B cell (primary cell): ENCODE measurements around the gene GTF2A1. TPM values are rescaled to one million over a fixed set of nuclear protein-coding genes. Genes with fewer than 3 reads are reported as not detected.

Experiments
- ATAC-seq: fragments of 200-7000 bp; cut with Tn5 transposase; one replicate; pipeline ENCODE4 v1.10.0; 2021; ENCODE audit warnings: low read depth, mild to moderate bottlenecking, moderate number of reproducible peaks, moderate library complexity
- CTCF ChIA-PET: fragments of 350-600 bp; sonication (Branson Sonifier 250); formaldehyde crosslinking; loops from one replicate; lab custom pipeline; 2021; ENCODE audit warnings: antibody characterized with exemption, inconsistent platforms; lab: Charles Lee
- POLR2A ChIA-PET: fragments of 350-600 bp; sonication (Branson Sonifier 250); formaldehyde crosslinking; loops from one replicate; lab custom pipeline; 2021; ENCODE audit warnings: antibody characterized with exemption; lab: Charles Lee
- DNase-seq: peaks from one replicate; pipeline ENCODE4 v3.0.0; 2013
- H2AFZ ChIP-seq: 2 replicates; pipeline ENCODE4 v1.6.1; 2012; ENCODE audit warnings: mild to moderate bottlenecking, low read depth, low read length; ENCODE audit not compliant: insufficient read depth, poor library complexity, severe bottlenecking
- H3K27ac ChIP-seq, 2 donors: 1 replicate in 1 of 2; 2 replicates in 1 of 2; pipeline ENCODE4 v1.5.1; 2012 to 2013; ENCODE audit warnings: low read length in 2 of 2, mild to moderate bottlenecking in 2 of 2, moderate library complexity in 1 of 2
- H3K27me3 ChIP-seq, 4 experiments: fragments of 200-600 bp in 1 of 4; sonication (generic) in 1 of 4; replicated peaks in 1 of 4; 1 replicate in 2 of 4; 2 replicates in 2 of 4; pipeline versions ENCODE4 v1.6.1 to v1.7.0; 2013 to 2016; ENCODE audit warnings: low read length in 3 of 4, mild to moderate bottlenecking in 2 of 4, mixed read lengths in 1 of 4, moderate library complexity in 1 of 4; ENCODE audit not compliant: insufficient read depth in 4 of 4, control insufficient read depth in 3 of 4; ENCODE audit errors: control extremely low read depth in 1 of 4
- H3K36me3 ChIP-seq, 2 experiments: replicated peaks in 1 of 2; 1 replicate in 1 of 2; 2 replicates in 1 of 2; pipeline versions ENCODE4 v1.6.1 to v1.7.1; 2013; ENCODE audit warnings: low read length in 1 of 2; ENCODE audit not compliant: insufficient read depth in 2 of 2, control insufficient read depth in 1 of 2; ENCODE audit errors: control extremely low read depth in 1 of 2, extremely low read depth in 1 of 2
- H3K4me1 ChIP-seq, 2 donors: fragments of 200-600 bp in 1 of 2; sonication (generic) in 1 of 2; 1 replicate in 1 of 2; 2 replicates in 1 of 2; pipeline versions ENCODE4 v1.5.1 to v1.6.1; 2013 to 2017; ENCODE audit warnings: low read length in 2 of 2; ENCODE audit not compliant: control insufficient read depth in 2 of 2, insufficient read depth in 2 of 2
- H3K4me2 ChIP-seq: replicated peaks from 2 replicates; pipeline ENCODE3; 2012; ENCODE audit warnings: mild to moderate bottlenecking, low read depth, low read length; ENCODE audit not compliant: poor library complexity, severe bottlenecking
- H3K4me3 ChIP-seq, 5 experiments: fragments of 200-600 bp in 1 of 5; sonication (generic) in 1 of 5; 1 replicate in 3 of 5; 2 replicates in 2 of 5; pipeline versions ENCODE4 v1.5.1 to v1.7.0; 2011 to 2016; ENCODE audit warnings: low read length in 4 of 5, mild to moderate bottlenecking in 4 of 5, low read depth in 2 of 5, control low read depth in 1 of 5, moderate library complexity in 1 of 5; ENCODE audit not compliant: insufficient read depth in 1 of 5; ENCODE audit errors: control extremely low read depth in 1 of 5, extremely low read depth in 1 of 5
- H3K79me2 ChIP-seq: fragments of 200-600 bp; sonication (generic); one replicate; pipeline ENCODE4 v1.6.0; 2016; ENCODE audit warnings: low read length; ENCODE audit not compliant: control insufficient read depth, insufficient read depth
- H3K9ac ChIP-seq: fragments of 200-600 bp; sonication (generic); 2 replicates; pipeline ENCODE4 v1.6.1; 2017; ENCODE audit warnings: mild to moderate bottlenecking, low read length, moderate library complexity
- H3K9me3 ChIP-seq, 3 donors: one replicate each; pipeline versions ENCODE4 v1.6.1 to v1.7.1; 2013; ENCODE audit warnings: low read length in 2 of 3; ENCODE audit not compliant: control insufficient read depth in 2 of 3, insufficient read depth in 1 of 3; ENCODE audit errors: control extremely low read depth in 1 of 3
- H4K20me1 ChIP-seq: 2 replicates; pipeline ENCODE4 v1.6.0; 2012; ENCODE audit warnings: mild to moderate bottlenecking, low read length; ENCODE audit not compliant: insufficient read depth, control insufficient read depth, poor library complexity, severe bottlenecking
- H3K27ac Mint-ChIP-seq: one replicate; pipeline ENCODE4 v1.8.0; 2021; ENCODE audit warnings: mixed read lengths
- H3K27me3 Mint-ChIP-seq: one replicate; pipeline ENCODE4 v1.8.0; 2021; ENCODE audit warnings: mixed read lengths
- H3K4me1 Mint-ChIP-seq: one replicate; pipeline ENCODE4 v1.8.0; 2021; ENCODE audit warnings: mixed read lengths
- H3K4me3 Mint-ChIP-seq: one replicate; pipeline ENCODE4 v1.8.0; 2021; ENCODE audit warnings: mixed read lengths
- H3K9me3 Mint-ChIP-seq: one replicate; pipeline ENCODE4 v1.8.0; 2022; ENCODE audit warnings: mixed read lengths; ENCODE audit not compliant: insufficient read depth
- CTCF ChIP-seq: fragments of 200-600 bp; IDR thresholded peaks from one replicate; pipeline ENCODE4 v1.8.0; 2022; ENCODE audit warnings: antibody characterized with exemption, mild to moderate bottlenecking
- EZH2 ChIP-seq: IDR thresholded peaks from 2 replicates; pipeline ENCODE4 v1.6.1; 2012; ENCODE audit warnings: borderline replicate concordance, low read depth, mild to moderate bottlenecking, moderate library complexity, low read length; ENCODE audit not compliant: insufficient read depth, poor library complexity, severe bottlenecking
- WGBS: methylation state at CpG from one replicate; pipeline ENCODE4 v1.1.5; 2013; ENCODE audit warnings: missing lambda C conversion rate; ENCODE audit not compliant: insufficient coverage; 5-methylcytosine and 5-hydroxymethylcytosine counted together
- intact Hi-C: fragments of 100-400 bp; cut with micrococcal nuclease; formaldehyde crosslinking; loops from one replicate; pipeline ENCODE4 v1.10.0; 2022
- polyA plus RNA-seq: library from polyadenylated mRNA; depleted of rRNA; stranded (reverse); fragments of >200 nt; gene quantifications from 2 replicates; pipeline ENCODE4 v1.2.3, GENCODE V29; 2012
- total RNA-seq, 2 donors: library from RNA; stranded (reverse); fragments of 120-200 nt in 1 of 2; gene quantifications; 1 replicate in 1 of 2; 2 replicates in 1 of 2; pipeline versions ENCODE4 v1.2.3 to v1.2.4, GENCODE V29; 2013 to 2022

Gene GTF2A1
- total and polyA plus RNA-seq, 2 donors (not counting 1 experiment from before 2014, with no cell fraction given), result 7.1 to 45.1 TPM

GRCh38 chr14:81198651-81199050, 22.1 kb downstream of the GTF2A1 start:
- DNase-seq (no peak), ATAC-seq (no peak)
- ChIA-PET POLR2A (no interaction called here), CTCF (no interaction called here)
- Mint-ChIP-seq H3K4me3 (no peak overlapping the region), H3K27me3 (no peaks in the 10 kb centered on the region), H3K27ac (no peak overlapping the region), H3K4me1 (peaks cover 3% of the 10 kb centered on the region), H3K9me3 (no peaks in the 10 kb centered on the region)
- Histone ChIP-seq H2AFZ (no peak overlapping the region), H4K20me1 (peaks cover 12% of the 10 kb centered on the region), H3K79me2 (peaks cover 23% of the 10 kb centered on the region), H3K9me3 (no peaks in the 10 kb centered on the region), H3K4me2 (no peak overlapping the region), H3K4me3 (no peak overlapping the region), H3K36me3 (peaks cover 6 to 68% of the 10 kb centered on the region in 2 experiments), H3K4me1 (no peaks in the 10 kb centered on the region), H3K27me3 (no peaks in the 10 kb centered on the region), H3K27ac (no peak overlapping the region), H3K9ac (no peak overlapping the region)
- intact Hi-C loops, result no loop called here
- TF ChIP-seq EZH2 (no peak), CTCF (no peak)
- WGBS, result no CpG with 5 or more reads among the region's 2 CpGs

GRCh38 chr14:81193924-81194633, 26.7 kb downstream of the GTF2A1 start:
- ATAC-seq (no peak), DNase-seq (no peak)
- no peak for TF ChIP-seq EZH2
- no peak for TF ChIP-seq CTCF
- Histone ChIP-seq H3K4me3 (no peak overlapping the region), H3K9ac (no peak overlapping the region), H3K4me1 (no peaks in the 10 kb centered on the region), H3K27ac (no peak overlapping the region), H4K20me1 (no peaks in the 10 kb centered on the region), H3K36me3 (peaks cover 1 to 56% of the 10 kb centered on the region in 2 experiments), H3K9me3 (no peaks in the 10 kb centered on the region), H2AFZ (no peak overlapping the region), H3K4me2 (no peak overlapping the region), H3K27me3 (no peaks in the 10 kb centered on the region), H3K79me2 (peaks cover 19% of the 10 kb centered on the region)
- 83% methylated on average over 2 of the region's 3 CpGs for WGBS
- CTCF ChIA-PET, result interaction anchor here (0.7 kb wide), 1 partner anchor 134 kb away, joined by 3 read pairs; no protein-coding TSS in a partner anchor
- Mint-ChIP-seq H3K4me3 (no peak overlapping the region), H3K27me3 (no peaks in the 10 kb centered on the region), H3K27ac (no peak overlapping the region), H3K4me1 (peaks cover 2% of the 10 kb centered on the region), H3K9me3 (no peaks in the 10 kb centered on the region)
- intact Hi-C loops, result no loop called here
- POLR2A ChIA-PET, result no interaction called here
